ENCODE data around the gene CADM3. TPM values are rescaled to one million over a fixed set of nuclear protein-coding genes. Genes with fewer than 3 reads are reported as not detected.

Gene CADM3
- total RNA-seq, 6 experiments from 2014 or later = 0.11 to 0.61 (median 0.16) TPM

GRCh38 chr1:159170639-159171038 lies 776 bp upstream of the CADM3 start:
- no peaks in the 10 kb centered on the region for H3K4me1 ChIP-seq
- intact Hi-C loops (cut with DNase I) = no loop called here
- H3K9me3 ChIP-seq = no peaks in the 10 kb centered on the region
- 40% methylated on average over 5 of the region's 5 CpGs for WGBS (ENCODE audit: insufficient coverage, low coverage, low lambda C conversion rate, missing lambda C conversion rate)
- peaks cover 0 to 3% of the 10 kb centered on the region in 2 donors for H3K27me3 ChIP-seq
- no peaks in the 10 kb centered on the region for H3K36me3 ChIP-seq
- H3K4me3 ChIP-seq = no peak overlapping the region
- H3K27ac ChIP-seq = no peak overlapping the region
- TF ChIP-seq POLR2A (IDR thresholded peaks at IDR 0.05) = no peak
- TF ChIP-seq, protein P1, sequence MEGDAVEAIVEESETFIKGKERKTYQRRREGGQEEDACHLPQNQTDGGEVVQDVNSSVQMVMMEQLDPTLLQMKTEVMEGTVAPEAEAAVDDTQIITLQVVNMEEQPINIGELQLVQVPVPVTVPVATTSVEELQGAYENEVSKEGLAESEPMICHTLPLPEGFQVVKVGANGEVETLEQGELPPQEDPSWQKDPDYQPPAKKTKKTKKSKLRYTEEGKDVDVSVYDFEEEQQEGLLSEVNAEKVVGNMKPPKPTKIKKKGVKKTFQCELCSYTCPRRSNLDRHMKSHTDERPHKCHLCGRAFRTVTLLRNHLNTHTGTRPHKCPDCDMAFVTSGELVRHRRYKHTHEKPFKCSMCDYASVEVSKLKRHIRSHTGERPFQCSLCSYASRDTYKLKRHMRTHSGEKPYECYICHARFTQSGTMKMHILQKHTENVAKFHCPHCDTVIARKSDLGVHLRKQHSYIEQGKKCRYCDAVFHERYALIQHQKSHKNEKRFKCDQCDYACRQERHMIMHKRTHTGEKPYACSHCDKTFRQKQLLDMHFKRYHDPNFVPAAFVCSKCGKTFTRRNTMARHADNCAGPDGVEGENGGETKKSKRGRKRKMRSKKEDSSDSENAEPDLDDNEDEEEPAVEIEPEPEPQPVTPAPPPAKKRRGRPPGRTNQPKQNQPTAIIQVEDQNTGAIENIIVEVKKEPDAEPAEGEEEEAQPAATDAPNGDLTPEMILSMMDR (IDR thresholded peaks at IDR 0.05) = no peak
- ATAC-seq = no peak
- no peak for DNase-seq

DNA sequence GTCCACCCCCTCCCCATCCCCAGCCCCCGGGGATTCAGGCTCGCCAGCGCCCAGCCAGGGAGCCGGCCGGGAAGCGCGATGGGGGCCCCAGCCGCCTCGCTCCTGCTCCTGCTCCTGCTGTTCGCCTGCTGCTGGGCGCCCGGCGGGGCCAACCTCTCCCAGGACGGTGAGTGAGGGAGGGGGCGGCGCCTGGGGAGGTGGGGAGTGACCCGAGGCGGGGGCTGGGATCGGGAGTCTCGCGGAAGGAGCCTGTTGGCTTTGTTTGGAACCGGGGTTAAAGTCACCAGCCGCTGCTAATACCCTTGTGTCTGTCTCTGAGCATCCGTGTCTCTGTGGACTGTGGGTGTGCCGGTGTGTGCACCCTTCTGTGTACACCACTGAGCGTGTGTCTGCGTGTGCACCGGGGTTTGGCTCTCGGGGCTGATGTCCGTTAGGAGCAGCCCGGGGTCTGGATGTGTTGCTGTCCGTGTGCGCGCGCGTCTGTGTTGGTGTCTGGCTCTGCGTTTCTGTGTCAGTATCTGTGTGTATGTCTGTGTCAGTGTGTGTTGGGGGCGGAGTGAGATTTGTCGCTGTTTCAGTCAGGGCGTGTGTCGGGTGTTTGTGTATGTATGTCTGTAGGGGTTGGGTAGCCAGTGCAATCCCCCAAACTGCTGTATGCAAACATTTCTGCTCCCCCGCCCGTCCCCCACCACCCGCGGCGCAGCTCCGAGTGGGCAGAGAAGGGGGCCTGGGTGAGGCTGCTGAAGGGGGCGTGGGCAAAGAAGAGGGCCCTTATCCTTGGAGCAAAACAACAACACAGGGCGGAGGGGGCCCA lies 480 bp downstream of the CADM3 start:
- H3K36me3 ChIP-seq = no peaks in the 10 kb centered on the region
- intact Hi-C loops (cut with DNase I) = no loop called here
- no peak overlapping the region for H3K27ac ChIP-seq
- peaks cover 0 to 3% of the 10 kb centered on the region in 2 donors for H3K27me3 ChIP-seq
- no peak overlapping the region for H3K4me3 ChIP-seq
- TF ChIP-seq, protein P1 (IDR thresholded peaks at IDR 0.05) = no peak
- TF ChIP-seq POLR2A (IDR thresholded peaks at IDR 0.05) = no peak
- WGBS (ENCODE audit: insufficient coverage, low coverage, low lambda C conversion rate, missing lambda C conversion rate) = under 1% methylated on average over 19 of the region's 49 CpGs
- ATAC-seq (no peak), DNase-seq (no peak)
- H3K4me1 ChIP-seq = no peaks in the 10 kb centered on the region
- no peaks in the 10 kb centered on the region for H3K9me3 ChIP-seq

DNA sequence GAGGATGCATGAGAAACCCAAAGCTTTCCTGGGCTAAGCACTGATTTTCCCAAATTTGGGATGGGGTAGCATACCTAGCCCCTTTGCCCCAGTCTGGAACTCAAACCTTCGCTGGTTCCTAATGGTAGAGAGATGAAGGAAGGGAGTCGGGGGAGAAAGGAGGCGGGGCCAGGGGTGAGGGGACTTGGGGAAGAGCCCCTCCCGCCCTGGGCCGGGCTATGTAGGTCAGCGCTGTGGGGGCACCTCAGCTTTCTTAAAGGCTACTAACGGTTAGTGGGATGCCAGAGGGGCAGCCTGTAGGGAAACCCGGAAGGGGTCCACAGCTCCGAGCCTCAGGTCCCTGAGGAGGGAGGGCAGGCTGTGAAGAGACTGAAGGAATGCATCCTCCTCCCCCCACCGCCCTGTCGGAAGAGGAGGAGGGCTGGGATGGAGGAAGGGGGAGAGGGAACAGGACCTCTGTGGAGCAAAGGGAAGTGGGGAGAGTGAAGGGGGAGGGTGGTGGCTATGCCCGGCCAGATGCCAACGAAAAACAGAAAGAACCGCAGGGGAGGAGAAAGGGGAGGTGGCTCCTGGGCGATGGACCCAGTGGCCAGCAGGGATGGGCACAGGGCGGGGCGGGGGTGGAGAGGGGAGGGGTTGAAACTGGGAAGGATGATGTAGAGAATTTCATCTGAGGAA lies 1.3 kb downstream of the CADM3 start:
- H3K9me3 ChIP-seq = no peaks in the 10 kb centered on the region
- TF ChIP-seq, protein P1 (IDR thresholded peaks at IDR 0.05) = no peak
- no peak for TF ChIP-seq POLR2A (IDR thresholded peaks at IDR 0.05)
- H3K36me3 ChIP-seq = no peaks in the 10 kb centered on the region
- WGBS (ENCODE audit: insufficient coverage, low coverage, low lambda C conversion rate, missing lambda C conversion rate) = 2% methylated on average over 16 of the region's 17 CpGs
- peaks cover 0 to 3% of the 10 kb centered on the region in 2 donors for H3K27me3 ChIP-seq
- no peak overlapping the region for H3K27ac ChIP-seq
- no peak overlapping the region for H3K4me3 ChIP-seq
- intact Hi-C loops (cut with DNase I) = no loop called here
- no peaks in the 10 kb centered on the region for H3K4me1 ChIP-seq
- ATAC-seq = no peak
- DNase-seq = no peak

DNA sequence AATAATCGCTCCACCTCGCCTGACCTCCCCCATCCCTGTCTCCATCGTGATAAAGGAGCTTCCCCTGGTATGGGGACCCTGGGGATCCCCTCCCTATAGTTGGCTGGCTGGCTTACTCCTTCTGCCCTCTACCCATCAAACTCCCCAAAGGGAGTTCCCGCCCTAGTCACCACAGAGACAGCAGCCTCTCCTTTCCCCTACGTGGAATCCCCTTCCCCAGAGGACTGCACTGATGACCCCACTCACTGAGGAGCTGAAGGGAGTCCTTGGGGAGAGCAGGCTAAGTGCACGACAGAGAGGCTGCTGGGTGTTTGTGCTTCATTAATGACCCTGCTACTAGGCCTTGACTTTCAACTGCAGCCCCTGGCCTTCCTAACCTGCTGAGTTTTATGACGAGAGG lies 1.9 kb downstream of the CADM3 start:
- TF ChIP-seq, protein P1 (IDR thresholded peaks at IDR 0.05) = no peak
- no peak for TF ChIP-seq POLR2A (IDR thresholded peaks at IDR 0.05)
- WGBS (ENCODE audit: insufficient coverage, low coverage, low lambda C conversion rate, missing lambda C conversion rate) = 38% methylated on average over 5 of the region's 7 CpGs
- no peak overlapping the region for H3K4me3 ChIP-seq
- intact Hi-C loops (cut with DNase I) = no loop called here
- no peak overlapping the region for H3K27ac ChIP-seq
- no peak for DNase-seq
- H3K36me3 ChIP-seq = no peaks in the 10 kb centered on the region
- no peaks in the 10 kb centered on the region for H3K4me1 ChIP-seq
- no peaks in the 10 kb centered on the region for H3K9me3 ChIP-seq
- H3K27me3 ChIP-seq = peaks cover 0 to 3% of the 10 kb centered on the region in 2 donors
- no peak for ATAC-seq

All from right lobe of liver (tissue), 6 donors.